Jurkat, Clone E6-1 (cell line): ENCODE measurements around the gene PADI4.

ENCODE experiments used
- DNase-seq: peaks from one replicate; pipeline ENCODE4 v3.0.0-alpha.2; 2011; ENCODE audit warnings: low read depth, low spot score
- H3K4me3 ChIP-seq: 2 replicates; pipeline ENCODE4 v1.5.1; 2011; ENCODE audit warnings: mild to moderate bottlenecking, low read length, control low read depth, moderate library complexity

PADI4 gene

DNA sequence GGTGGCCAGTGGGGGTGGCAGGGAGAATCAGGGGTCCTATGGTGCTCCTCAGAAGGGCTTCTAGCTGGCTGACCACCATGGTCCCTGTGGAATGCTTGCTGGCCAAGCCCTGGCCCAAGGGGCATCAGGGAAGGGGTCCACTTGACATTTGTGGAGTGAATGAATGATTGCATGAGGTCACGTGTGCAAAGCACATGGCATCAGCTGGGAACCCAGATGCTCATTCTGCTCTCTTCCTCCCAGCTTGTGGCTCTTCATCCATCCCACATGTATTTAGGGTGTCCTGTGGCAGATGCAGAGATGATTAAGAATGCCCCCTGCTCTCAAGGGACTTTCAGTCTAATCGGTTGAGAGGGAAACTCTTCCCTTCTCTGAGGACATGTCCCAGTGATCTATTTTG is 27.1 kb upstream of the PADI4 start:
- no peak overlapping the region for H3K4me3 ChIP-seq
- no peak for DNase-seq

DNA sequence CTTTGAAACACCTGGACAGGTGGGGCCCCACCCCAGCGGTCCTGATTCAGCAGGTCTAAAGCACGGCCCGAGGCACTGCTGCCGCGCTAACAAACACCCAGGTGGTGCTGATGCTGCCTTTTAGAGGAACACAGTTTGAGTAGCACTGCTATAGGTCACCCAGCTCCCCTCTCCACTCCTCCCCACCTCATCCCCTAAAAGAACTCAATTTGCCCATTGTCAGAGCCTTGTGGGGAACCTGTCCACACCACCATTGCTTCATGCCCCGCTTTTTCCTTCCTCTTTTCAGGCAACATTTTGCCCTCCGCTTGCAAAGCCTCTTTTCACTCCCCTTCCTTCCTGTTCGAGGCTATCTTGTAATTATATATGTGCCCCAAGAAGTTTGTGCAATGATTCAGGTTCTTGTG is 26.2 kb upstream of the PADI4 start:
- no peak overlapping the region for H3K4me3 ChIP-seq
- DNase-seq = no peak

DNA sequence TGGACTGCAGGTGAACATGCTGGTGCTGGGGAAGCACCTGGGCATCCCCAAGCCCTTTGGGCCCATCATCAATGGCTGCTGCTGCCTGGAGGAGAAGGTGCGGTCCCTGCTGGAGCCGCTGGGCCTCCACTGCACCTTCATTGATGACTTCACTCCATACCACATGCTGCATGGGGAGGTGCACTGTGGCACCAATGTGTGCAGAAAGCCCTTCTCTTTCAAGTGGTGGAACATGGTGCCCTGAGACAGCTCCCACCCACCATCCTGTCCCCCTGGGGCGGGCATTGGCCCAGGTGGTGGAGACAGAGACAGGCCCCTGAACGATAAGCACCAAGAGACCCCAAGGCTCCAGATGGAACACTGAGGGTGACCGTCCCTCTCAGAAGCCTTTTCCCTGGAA is 25.2 kb upstream of the PADI4 start:
- no peak overlapping the region for H3K4me3 ChIP-seq
- no peak for DNase-seq

DNA sequence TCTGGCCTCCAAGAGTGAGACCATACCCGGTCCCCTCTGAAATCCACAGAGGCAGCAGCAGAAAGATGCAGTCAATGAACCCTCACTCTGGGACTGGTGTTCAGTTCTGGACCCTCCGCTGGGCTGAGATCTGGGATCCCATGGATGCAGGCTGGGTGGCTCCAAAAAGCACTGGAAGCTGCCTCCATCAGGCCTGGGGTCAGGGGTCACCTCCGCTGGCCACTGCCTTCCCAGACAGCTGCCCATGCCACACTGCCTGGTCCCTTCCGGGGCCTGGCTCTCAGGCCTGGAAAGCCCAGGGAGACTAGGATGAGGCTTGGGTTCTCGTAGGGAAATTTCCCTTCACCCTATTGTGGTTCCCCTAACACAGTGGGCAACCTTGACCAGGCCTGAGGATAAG is 21.4 kb upstream of the PADI4 start:
- no peak overlapping the region for H3K4me3 ChIP-seq
- DNase-seq = no peak

DNA sequence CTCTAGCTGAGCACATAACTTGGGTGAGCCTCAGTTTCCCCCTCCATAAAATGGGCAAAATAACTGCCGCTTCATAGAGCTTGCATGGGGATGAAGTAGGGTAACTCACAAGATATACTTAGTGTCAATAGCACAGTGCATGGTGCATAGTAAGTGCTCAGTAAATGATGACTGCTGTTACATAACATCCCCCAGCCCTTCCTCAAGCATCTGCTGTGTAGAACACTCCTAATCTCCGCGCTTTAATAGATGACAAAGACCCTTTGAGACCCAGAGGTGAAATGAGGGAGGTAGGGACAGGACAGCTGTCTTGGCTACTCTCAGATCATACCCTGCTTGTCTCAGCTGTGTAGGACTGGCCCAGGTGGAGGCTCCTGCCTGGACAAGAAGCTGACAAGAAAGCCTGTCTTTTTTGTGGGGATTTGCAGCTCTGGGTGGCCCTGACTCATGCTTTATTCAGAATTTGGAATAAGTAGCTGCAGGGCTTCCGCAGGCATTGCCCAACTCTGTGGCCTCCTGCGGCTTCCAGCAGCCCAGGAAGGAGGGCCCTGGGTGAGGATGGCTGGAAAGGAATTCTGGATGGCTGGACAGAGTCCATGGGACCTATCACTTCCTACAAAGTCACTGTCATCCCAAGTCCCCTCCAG is 20.7 kb upstream of the PADI4 start:
- DNase-seq = no peak
- no peak overlapping the region for H3K4me3 ChIP-seq

DNA sequence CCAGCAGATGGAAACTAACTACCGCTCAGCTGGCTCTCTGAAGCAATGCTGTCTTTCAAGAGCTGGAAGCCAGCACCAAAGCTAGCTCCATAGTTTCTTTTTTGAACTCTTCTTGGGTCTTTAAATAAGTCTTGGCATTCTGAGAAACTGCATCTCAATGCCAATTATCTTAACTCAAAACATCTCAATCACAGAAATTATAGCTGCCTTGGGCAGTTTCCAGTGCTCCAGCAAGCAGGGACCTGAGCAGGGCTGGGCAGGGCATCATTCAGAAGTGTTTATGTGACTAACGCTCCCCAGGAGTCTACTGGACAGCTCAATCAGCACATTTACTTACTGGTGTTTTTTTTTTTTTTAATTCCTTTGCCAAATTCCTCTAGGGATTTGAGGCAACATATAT is 18.3 kb upstream of the PADI4 start:
- no peak for DNase-seq
- H3K4me3 ChIP-seq = no peak overlapping the region

DNA sequence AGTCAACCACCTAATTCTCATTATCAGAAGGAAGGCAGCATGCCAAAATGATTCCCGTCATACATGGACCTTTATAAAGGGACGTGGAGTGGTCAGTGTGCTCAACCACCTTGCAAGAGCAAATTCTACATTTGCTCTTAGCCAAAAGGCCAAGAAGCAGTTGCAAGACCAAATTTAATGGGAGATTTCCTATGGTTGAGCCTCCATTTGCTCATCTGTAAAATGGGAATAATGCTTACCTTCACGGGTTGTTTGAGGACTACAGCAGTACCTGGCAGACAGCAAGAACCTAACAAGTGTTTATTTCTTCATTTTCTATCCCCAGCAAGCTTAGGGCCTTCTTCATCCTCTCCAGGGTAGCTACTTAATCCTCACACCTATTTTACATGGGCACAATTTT is 17.4 kb upstream of the PADI4 start:
- no peak for DNase-seq
- no peak overlapping the region for H3K4me3 ChIP-seq

DNA sequence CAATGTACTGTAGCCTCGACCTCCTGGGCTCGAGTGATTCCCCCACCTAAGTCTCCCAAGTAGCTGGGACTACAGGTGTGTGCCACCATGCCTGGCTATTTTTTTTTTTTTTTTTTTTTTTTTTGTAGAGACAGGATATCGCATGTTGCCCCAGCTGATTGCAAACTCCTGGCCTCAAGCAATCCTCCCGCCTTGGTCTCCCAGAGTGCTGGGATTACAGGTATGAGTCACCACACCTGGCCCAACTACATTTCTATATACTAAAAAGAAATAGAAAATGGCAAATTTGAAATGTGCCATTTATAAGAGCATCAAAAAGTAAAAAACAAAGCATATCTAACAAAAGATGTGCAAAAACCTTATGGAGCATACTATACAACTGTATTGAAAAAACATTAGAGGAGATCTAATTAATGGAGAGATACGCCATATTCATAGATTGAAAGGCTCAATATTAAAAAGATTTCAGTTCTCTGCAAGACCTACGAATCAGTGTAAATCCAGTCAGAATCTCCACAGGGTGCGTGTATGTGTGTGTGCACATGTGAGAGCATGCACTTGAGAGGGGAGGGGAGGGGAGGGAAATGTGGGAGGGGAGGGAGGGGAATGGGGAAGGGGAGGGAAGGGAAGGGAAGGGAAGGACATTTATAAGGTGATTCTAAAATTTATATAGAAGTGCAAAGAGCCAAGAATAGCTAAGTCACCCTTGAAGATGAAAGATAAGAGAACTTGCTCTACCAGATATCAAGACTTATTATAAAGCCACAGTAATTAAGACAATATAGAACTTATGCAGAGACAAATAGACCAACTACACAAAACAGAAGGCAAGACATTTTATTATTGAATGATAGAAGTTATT is 15.5 kb upstream of the PADI4 start:
- no peak for DNase-seq
- H3K4me3 ChIP-seq = no peak overlapping the region

DNA sequence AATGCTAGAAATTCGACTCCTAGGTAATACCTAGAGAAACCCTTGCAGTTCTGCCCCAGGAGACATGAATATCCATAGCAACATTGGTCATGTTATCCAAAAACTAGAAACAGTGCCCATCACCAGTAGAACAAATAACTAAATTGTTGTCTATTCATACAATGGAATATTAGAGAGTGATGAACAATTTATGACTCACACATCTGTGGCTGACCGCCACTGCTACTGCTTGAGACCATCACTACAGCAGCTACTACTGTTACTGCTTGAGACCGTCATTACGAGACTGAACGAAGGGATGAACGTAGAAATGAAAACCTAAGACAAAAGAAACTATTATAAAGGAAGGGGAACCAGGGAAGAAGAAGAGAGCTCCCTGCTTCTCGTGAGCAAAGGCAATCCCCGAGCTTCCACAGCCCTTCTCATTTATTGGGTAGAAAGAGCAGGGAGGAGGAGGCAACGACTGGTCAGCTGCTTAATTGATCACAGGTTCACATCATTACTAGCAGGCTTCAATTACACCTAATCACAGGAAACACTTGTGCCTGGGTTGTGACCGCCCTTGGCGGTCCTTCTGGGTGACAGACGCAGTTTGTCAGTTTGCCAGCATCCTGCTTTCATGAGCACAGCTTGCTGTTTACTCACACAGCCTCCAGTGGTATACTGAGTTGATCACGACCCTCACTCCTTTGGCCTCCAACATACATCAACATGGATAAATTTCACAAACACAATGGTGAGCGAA is 14.1 kb upstream of the PADI4 start:
- no peak overlapping the region for H3K4me3 ChIP-seq
- no peak for DNase-seq

DNA sequence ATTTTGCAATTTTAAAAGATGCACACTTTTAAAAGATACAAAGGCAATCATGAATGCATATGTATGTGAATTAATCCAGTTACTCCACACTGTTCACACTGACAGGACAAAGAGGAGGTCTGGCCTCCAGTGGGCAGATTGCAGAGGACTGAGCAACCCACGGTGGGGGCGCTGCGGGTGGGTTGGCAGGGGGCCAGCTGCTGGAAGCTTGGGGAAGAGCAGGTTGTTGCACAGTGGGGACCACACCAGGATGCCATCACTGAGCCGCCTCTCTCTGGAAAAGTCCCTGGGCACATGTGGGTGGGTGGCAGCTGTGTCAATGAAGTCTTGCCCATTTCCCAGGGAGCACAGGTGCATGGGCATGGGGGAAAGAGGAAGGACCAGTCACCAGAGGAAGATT is 12.7 kb upstream of the PADI4 start:
- no peak for DNase-seq
- no peak overlapping the region for H3K4me3 ChIP-seq

DNA sequence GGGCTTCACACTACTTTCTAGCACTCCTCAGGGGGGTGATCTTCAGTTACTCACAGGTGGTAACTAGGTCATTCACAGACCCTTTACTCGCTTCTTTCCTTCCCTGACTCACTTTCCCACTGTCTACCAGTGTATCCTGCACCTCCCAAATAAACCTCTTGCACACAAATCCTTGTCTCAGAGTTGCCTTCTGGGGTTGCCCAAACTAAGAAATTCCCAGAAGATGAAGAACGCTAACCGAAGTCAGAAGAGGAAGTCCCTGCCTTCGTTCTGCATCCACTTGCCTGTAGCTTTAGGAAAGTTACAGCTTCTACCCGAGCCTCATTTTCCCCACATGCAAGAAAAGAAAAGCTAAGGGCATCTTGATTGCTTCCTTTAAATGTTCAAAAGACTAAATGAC is 11.9 kb upstream of the PADI4 start:
- no peak overlapping the region for H3K4me3 ChIP-seq
- DNase-seq = no peak

DNA sequence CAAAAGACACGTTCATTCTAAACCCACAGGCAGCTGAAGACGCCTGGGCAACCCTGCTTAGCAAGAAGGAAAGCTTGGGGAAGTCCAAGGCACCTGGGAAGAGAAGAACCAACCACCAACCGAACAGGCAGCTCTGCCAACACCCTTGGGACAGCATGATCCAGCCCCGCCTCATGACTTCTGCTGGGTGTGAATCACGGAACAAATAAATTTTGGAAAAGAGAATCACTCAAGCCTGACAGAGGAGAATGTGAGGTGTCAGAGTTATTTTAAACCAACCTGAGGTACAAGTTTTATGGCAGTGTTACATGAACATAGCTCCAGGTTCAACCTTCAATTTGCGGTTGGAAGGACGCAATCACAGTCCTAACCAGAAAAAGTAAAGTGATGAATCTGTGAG is 10.0 kb upstream of the PADI4 start:
- no peak overlapping the region for H3K4me3 ChIP-seq
- DNase-seq = no peak

DNA sequence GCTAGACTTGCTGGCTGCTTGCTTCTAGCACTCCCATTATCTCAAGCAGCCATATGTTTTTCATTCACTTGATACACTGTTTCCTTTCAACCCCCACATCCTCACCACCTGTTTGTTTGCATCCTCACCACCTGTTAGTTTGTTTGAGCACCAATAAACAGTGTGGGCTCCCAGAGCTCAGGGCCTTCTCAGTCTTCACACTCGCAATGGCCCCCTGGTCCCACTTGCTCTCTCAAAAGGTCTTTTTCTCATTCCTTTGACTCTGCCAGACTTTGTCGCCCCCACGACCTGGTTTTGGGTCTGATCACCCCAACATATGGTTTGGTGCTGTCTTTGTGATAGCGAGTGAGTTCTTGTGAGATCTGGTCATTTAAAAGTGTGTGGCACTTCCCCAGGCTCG is 6.2 kb upstream of the PADI4 start:
- no peak for DNase-seq
- no peak overlapping the region for H3K4me3 ChIP-seq

DNA sequence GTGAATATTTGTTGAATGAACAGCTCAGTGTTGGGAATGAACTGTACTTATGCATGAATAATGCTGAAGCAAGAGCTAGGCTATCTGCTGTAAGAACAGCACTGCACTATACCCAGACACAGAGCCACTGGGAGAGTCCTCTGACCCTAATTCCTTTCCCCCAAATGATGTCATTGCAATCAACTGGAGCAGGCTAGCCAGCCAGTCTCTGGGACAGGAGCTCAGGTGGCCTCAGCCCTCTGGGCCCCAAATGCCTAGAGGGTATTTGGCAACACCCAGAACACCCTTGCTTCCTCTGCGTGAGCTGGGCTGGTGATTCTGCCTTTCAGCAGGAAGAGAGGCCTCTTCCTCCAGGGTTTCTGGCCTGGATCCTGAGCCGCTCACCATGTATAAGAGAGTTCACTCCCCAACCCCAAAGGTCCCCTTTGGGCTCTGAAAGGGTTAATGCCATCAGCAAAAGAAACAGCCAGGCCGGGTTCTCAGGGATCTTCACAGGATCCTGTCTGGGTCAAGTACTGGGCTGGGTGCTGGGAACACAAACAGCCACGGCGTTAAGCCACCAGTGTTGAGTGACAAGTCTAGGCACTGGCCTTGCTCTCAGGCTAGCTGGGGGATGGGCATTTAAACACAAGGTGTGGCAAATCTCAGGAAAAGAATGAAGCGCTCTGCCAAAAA is 3.7 kb upstream of the PADI4 start:
- no peak for DNase-seq
- H3K4me3 ChIP-seq = no peak overlapping the region

DNA sequence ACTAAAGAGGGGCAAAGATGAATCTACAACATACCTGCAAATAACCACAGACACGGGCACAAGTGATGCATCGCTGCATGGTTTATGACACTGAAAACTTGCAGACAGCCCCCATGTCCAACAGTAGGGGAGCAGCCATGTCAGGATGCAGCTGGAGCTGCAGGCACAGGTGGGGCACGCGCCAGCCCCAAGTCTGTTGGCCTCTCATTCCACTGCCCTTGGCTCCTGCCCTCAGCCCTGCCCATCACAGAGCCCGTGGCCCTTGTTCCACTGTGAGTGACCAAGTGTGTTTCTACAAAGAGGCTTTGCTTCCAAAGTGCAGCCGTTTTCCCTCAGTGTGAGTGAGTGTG is 3.2 kb upstream of the PADI4 start:
- no peak for DNase-seq

DNA sequence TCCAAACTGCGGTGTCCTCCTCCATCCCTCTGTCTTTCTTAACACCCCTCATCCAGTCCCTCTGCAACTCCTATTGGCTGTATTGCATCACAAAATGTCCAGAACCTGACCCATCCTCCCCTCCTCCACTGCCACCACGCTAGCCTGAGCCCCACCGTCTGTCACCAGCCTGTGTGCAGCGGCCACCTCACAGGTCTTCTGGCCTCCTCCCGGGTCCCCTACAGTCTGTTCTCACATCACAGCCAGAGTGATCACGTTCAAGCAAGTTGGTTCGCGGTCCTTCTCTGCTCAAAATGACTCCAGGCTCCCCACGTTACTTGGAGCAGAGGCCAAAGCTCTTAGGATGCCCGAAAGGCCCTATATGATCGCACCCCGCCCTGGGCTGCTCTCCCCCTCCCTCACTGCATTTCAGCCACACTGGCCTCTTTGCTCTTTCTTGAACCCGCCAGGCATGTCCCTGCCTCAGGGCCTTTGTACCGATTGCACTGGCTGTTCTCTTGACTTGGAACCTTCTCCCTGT is 2.4 kb upstream of the PADI4 start:
- no peak overlapping the region for H3K4me3 ChIP-seq
- DNase-seq = no peak

More for the DNA sequence above, 3.2 kb upstream of the PADI4 start:
- H3K4me3 ChIP-seq = no peak overlapping the region

DNA sequence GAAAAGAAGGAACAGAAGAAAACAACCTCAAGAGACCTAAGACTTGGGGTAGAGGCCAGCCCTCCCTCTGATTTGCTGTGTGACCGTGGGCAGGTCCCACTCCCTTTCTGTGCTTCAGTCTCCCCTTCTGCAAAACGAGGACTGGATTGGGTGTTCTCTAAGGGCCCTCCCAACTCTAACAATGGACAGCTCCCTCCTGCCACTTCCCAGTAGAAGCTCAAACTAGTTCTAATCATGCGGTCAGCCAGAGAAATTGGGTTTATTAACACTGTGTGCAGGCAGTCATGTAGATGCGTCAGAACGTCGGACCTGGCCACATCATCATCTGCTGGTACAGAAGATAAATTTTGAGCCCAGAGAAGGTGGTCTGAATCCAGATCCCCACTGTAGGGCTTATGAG is 1.6 kb upstream of the PADI4 start:
- DNase-seq = no peak
- no peak overlapping the region for H3K4me3 ChIP-seq

DNA sequence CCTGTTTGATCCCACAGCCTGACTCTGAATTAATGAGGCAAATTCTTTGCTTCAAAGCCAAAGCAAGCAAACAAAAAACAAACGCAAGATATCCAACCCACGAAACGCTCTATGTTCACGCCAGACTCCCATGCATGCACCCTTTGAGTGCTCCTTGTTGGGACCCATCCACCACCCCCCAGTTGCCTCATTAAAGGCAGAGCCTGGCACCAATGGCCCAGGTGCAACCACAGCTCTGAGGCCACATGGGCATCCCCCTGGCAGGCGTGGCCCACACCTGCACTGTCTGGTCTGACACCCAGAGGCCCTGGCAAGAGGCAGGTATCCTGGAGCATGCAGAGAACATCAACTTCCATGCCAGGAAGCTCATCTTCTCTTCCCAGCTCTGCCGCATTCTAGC is 1.1 kb upstream of the PADI4 start:
- no peak overlapping the region for H3K4me3 ChIP-seq
- DNase-seq = no peak

DNA sequence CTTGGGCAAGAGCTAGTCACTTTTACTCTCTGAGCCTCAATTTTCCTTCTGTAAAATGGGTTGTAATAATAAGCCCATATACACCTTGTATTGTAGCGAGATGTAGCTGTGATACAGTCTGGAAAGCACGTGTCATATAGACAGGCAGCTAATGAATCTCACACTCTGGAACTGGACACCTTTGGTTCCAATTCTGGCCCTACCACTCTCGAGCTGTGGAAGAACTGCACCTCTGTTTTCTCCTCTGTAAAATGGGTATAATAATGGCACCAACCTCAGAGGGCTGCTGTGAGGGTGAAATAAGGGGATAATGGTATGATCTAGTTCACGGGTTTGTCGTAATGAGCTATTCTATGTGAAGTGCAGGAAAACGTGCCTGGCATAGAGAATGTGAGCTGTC is 668 bp upstream of the PADI4 start:
- no peak for DNase-seq
- no peak overlapping the region for H3K4me3 ChIP-seq

DNA sequence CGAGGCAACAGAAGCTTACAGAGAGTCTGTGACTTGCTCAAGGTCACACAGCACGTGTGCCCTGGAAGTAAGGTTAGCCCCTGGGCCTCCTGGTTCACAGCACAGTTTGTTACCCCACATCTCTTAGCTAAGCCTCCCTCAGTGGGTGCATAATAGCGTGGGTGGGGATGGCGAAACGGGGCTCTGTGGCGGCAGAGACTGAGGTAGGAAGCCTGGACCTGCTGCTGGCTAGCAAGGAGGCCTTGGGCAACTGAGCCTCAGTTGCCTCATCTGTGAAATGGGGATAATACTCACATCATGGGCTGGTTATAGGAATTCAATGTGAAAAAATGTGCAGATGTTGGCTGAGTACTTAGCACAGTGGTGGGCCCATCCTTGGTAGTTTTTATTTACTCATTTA is 596 bp downstream of the PADI4 start:
- no peak overlapping the region for H3K4me3 ChIP-seq

More for the DNA sequence above, 596 bp downstream of the PADI4 start:
- no peak for DNase-seq
